ENCODE data around the gene TRPM8. TPM values are rescaled to one million over a fixed set of nuclear protein-coding genes. Genes with fewer than 3 reads are reported as not detected.

The TRPM8 gene
- total RNA-seq, 3 donors from 2014 or later (not counting 1 experiment from before 2014, with no cell fraction given), result not detected

DNA sequence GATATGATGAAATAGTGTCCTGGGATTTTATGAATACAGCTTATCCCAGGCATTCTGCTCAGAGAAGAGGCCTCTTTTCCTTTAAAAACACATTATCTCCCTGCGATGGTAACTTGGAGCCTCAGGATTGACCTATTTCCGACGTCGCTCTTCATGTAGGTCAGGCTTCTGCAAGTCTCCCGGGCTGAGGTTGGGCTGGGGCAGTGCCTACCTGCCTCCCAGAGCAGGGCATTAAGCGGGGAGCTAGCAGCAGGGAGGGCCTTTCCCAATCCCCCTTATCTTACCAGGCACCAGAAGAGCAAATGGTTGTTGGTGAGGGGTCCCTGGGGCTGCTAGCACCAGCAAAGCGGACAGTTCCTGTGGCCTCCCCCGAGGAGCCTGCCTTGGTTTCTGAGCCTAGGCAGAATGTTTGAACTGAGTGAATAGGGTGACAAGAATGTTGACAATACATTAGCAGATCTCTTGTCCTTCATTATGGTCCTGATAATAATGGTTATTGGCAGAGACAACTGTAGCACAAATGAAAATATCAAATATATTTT is 60.2 kb downstream of the TRPM8 start:
- Mint-ChIP-seq H3K27me3 (ENCODE audit: low read depth in 2 of 2) (peaks cover 0 to 9% of the 10 kb centered on the region in 2 donors), H3K4me3 (no peak overlapping the region), H3K9me3 (no peaks in the 10 kb centered on the region), H3K36me3 (no peaks in the 10 kb centered on the region), H3K27ac (peak overlapping the region; percentile 36 to 67), H3K4me1 (peaks cover 26 to 31% of the 10 kb centered on the region in 2 donors)
- Histone ChIP-seq H3K27ac (ENCODE audit: low read length) (no peak overlapping the region), H3K9me3 (ENCODE audit: control insufficient read depth, insufficient read depth, low read length) (no peaks in the 10 kb centered on the region), H3K4me1 (ENCODE audit: control insufficient read depth, insufficient read depth, low read length) (peaks cover 21% of the 10 kb centered on the region), H3K27me3 (ENCODE audit: control insufficient read depth, insufficient read depth, low read length) (no peaks in the 10 kb centered on the region), H3K36me3 (ENCODE audit: control insufficient read depth, insufficient read depth, low read length) (no peaks in the 10 kb centered on the region), H3K4me3 (ENCODE audit: low read length) (no peak overlapping the region)
- DNase-seq, result no peak
- 66% methylated on average over 8 of the region's 8 CpGs for WGBS (ENCODE audit: insufficient coverage)
- no peak for TF ChIP-seq CTCF (IDR thresholded peaks at IDR 0.05)
- no peak for ATAC-seq
- intact Hi-C loops (cut with micrococcal nuclease), result loop anchor here (2.0 to 10.0 kb wide), 3 partner anchors 123 to 310 kb away; no protein-coding TSS in a partner anchor

DNA sequence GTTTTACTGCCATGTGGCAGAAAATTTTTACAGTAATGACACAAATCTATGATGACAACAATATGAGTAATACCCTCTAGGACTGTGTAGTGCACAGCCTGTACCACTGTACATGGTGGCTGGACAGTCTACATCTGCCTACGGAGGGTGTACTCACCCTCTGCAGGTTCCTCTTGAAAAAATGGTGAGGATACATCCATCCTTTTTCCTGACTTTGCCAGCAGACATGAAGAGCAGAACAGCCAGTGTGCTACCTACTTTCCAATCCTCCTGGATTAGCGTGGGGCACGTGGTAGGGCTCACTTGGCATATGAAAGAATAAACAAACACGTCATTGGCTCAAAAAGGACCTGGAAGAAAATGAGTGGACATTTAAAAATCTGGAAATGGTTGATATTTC is 62.6 kb downstream of the TRPM8 start:
- intact Hi-C loops (cut with micrococcal nuclease), result loop anchor here (5.0 to 10.0 kb wide), 2 partner anchors 155 to 308 kb away; no protein-coding TSS in a partner anchor
- Histone ChIP-seq H3K27me3 (ENCODE audit: control insufficient read depth, insufficient read depth, low read length) (no peaks in the 10 kb centered on the region), H3K4me3 (ENCODE audit: low read length) (no peak overlapping the region), H3K4me1 (ENCODE audit: control insufficient read depth, insufficient read depth, low read length) (peaks cover 21% of the 10 kb centered on the region), H3K27ac (ENCODE audit: low read length) (no peak overlapping the region), H3K9me3 (ENCODE audit: control insufficient read depth, insufficient read depth, low read length) (no peaks in the 10 kb centered on the region), H3K36me3 (ENCODE audit: control insufficient read depth, insufficient read depth, low read length) (no peaks in the 10 kb centered on the region)
- TF ChIP-seq CTCF (IDR thresholded peaks at IDR 0.05), result no peak
- DNase-seq (no peak), ATAC-seq (no peak)
- peaks cover 26 to 36% of the 10 kb centered on the region in 2 donors for H3K4me1 Mint-ChIP-seq
- no peak overlapping the region for H3K27ac Mint-ChIP-seq
- H3K4me3 Mint-ChIP-seq, result no peak overlapping the region
- H3K9me3 Mint-ChIP-seq, result no peaks in the 10 kb centered on the region
- H3K36me3 Mint-ChIP-seq, result no peaks in the 10 kb centered on the region
- peaks cover 0 to 4% of the 10 kb centered on the region in 2 donors for H3K27me3 Mint-ChIP-seq (ENCODE audit: low read depth in 2 of 2)
- WGBS (ENCODE audit: insufficient coverage), result 86% methylated on average over 4 of the region's 4 CpGs

- TF ChIP-seq CTCF (IDR thresholded peaks at IDR 0.05), result no peak
- no peaks in the 10 kb centered on the region for H3K27me3 ChIP-seq (ENCODE audit: control insufficient read depth, insufficient read depth, low read length)
- H3K36me3 ChIP-seq (ENCODE audit: control insufficient read depth, insufficient read depth, low read length), result no peaks in the 10 kb centered on the region
- no peak overlapping the region for H3K4me3 ChIP-seq (ENCODE audit: low read length)
- Mint-ChIP-seq H3K36me3 (no peaks in the 10 kb centered on the region), H3K4me1 (peaks cover 26 to 40% of the 10 kb centered on the region in 2 donors), H3K9me3 (no peaks in the 10 kb centered on the region), H3K27me3 (ENCODE audit: low read depth in 2 of 2) (peaks cover 5 to 9% of the 10 kb centered on the region in 2 donors), H3K27ac (no peak overlapping the region), H3K4me3 (no peak overlapping the region)
- WGBS (ENCODE audit: insufficient coverage), result 81% methylated on average over 4 of the region's 5 CpGs
- H3K9me3 ChIP-seq (ENCODE audit: control insufficient read depth, insufficient read depth, low read length), result no peaks in the 10 kb centered on the region
- ATAC-seq, result no peak
- no peak for DNase-seq
- H3K27ac ChIP-seq (ENCODE audit: low read length), result no peak overlapping the region
- intact Hi-C loops (cut with micrococcal nuclease), result no loop called here
- H3K4me1 ChIP-seq (ENCODE audit: control insufficient read depth, insufficient read depth, low read length), result peaks cover 21% of the 10 kb centered on the region
These were observed 63.9 kb downstream of the TRPM8 start for GRCh38 chr2:233980955-233981561.

Measured in natural killer cell (primary cell).